Lower lobe of right lung (tissue), 2 donors: ENCODE measurements around the gene RPS6KA2. TPM values are rescaled to one million over a fixed set of nuclear protein-coding genes. Genes with fewer than 3 reads are reported as not detected.
A peak's percentile ranks its signal among the peaks of the same experiment; 100 is the strongest.

ENCODE experiments used
- ATAC-seq, 2 donors: fragments of 200-7000 bp; cut with Tn5 transposase; one replicate each; pipeline ENCODE4 v1.9.1; 2020 to 2022; ENCODE audit warnings: mild to moderate bottlenecking in 2 of 2, moderate library complexity in 2 of 2
- DNase-seq: peaks from one replicate; pipeline ENCODE4 v3.0.0-alpha.2; 2020
- H3K27ac ChIP-seq: fragments of 200-600 bp; one replicate; pipeline ENCODE4 v1.8.0; 2022
- H3K27me3 ChIP-seq: fragments of 200-600 bp; one replicate; pipeline ENCODE4 v1.8.0; 2022; ENCODE audit warnings: low read depth
- H3K36me3 ChIP-seq: fragments of 200-600 bp; one replicate; pipeline ENCODE4 v1.8.0; 2022; ENCODE audit warnings: mild to moderate bottlenecking
- H3K4me1 ChIP-seq: fragments of 200-600 bp; one replicate; pipeline ENCODE4 v1.8.0; 2022
- H3K4me3 ChIP-seq: fragments of 200-600 bp; one replicate; pipeline ENCODE4 v1.8.0; 2022; ENCODE audit warnings: mild to moderate bottlenecking
- H3K9me3 ChIP-seq: fragments of 200-600 bp; one replicate; pipeline ENCODE4 v1.8.0; 2022
- intact Hi-C: fragments of 100-400 bp; cut with DNase I; formaldehyde crosslinking; loops from one replicate; pipeline ENCODE4 v1.11.0; 2022
- total RNA-seq: library from RNA; stranded (reverse); fragmentation: NEBNext Ultra II Directional; extraction: Animal tissue kit (Norgen Biotek cat#: 25700); gene quantifications from one replicate; pipeline ENCODE4 v1.2.1, GENCODE V29; 2021
- TF ChIP-seq, protein P1 (sequence below): fragments of 200-600 bp; IDR thresholded peaks from one replicate; pipeline ENCODE4 v1.8.0; 2022; ENCODE audit warnings: antibody characterized with exemption, mild to moderate bottlenecking
- donor health status: DM: no; HTN: yes; CAD: no; lungs with severe emphysema.

RPS6KA2 gene
- total RNA-seq, 1 donor from 2014 or later = 102 TPM

DNA sequence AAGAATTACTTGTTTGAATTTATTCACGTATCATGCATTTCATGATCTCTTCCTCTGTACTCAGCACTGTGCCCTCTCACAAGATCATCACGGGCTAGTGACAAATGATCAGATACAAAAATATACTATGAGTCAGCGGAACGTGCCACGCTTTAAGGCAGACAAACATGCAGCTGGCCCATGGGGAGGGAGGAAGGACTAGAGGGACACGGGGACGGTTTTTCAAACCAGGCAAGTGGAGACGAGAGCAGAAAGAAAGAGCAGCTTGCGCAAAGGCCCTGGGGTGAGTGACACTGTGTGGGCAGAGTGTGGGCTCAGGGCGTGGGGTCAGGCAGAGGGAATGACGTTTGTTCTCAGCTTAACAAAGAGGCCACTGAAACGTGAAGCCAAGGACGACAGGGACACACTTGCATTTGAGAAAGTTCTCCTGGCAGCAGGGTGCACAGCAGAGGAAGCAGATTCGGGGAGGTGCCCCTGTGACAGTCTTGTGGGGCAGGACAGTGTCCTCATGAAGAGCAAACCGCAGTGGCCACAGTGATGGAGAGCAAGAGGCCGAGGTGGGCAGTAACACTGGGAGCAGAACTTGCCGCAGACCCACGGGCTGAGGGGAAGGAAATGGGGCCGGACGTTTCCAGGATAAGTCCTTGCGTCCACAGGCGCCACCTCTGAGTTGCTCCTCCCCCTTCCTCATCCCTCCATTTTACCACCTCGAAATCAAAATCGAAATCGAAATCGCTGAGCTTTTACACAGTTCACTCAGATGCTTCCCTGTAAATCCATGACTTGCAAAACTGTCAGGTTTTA is 6.9 kb upstream of the RPS6KA2 start:
- no peaks in the 10 kb centered on the region for H3K9me3 ChIP-seq
- TF ChIP-seq, protein P1, sequence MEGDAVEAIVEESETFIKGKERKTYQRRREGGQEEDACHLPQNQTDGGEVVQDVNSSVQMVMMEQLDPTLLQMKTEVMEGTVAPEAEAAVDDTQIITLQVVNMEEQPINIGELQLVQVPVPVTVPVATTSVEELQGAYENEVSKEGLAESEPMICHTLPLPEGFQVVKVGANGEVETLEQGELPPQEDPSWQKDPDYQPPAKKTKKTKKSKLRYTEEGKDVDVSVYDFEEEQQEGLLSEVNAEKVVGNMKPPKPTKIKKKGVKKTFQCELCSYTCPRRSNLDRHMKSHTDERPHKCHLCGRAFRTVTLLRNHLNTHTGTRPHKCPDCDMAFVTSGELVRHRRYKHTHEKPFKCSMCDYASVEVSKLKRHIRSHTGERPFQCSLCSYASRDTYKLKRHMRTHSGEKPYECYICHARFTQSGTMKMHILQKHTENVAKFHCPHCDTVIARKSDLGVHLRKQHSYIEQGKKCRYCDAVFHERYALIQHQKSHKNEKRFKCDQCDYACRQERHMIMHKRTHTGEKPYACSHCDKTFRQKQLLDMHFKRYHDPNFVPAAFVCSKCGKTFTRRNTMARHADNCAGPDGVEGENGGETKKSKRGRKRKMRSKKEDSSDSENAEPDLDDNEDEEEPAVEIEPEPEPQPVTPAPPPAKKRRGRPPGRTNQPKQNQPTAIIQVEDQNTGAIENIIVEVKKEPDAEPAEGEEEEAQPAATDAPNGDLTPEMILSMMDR = no peak
- DNase-seq (peak; percentile 72), ATAC-seq (peak; percentile 60 to 78)
- intact Hi-C loops = no loop called here
- H3K4me3 ChIP-seq = no peak overlapping the region
- peaks cover 31% of the 10 kb centered on the region for H3K4me1 ChIP-seq
- H3K27me3 ChIP-seq = no peaks in the 10 kb centered on the region
- H3K36me3 ChIP-seq = no peaks in the 10 kb centered on the region
- peak overlapping the region; percentile 56 for H3K27ac ChIP-seq

DNA sequence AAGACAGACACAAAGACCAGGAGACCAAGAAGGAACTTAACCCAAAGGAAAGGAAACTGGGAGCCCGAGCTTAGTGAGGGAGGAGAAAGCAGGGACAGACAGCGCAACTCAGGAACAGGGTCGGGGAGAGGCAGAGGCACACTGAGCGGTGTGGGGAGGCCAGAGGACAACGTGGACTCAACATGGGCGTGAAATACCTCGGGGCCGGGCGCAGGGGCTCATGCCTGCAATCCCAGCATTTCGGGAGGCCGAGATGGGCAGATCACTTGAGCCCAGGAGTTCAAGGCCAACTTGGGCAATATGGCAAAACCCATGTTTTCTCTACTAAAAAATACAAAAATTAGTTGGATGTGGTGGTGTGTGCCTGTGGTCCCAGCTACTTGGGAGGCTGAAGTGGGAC is 5.7 kb upstream of the RPS6KA2 start:
- TF ChIP-seq, protein P1 = no peak
- intact Hi-C loops = no loop called here
- Histone ChIP-seq H3K4me3 (no peak overlapping the region), H3K9me3 (no peaks in the 10 kb centered on the region), H3K27ac (no peak overlapping the region), H3K4me1 (peaks cover 38% of the 10 kb centered on the region), H3K27me3 (no peaks in the 10 kb centered on the region), H3K36me3 (no peaks in the 10 kb centered on the region)
- no peak for DNase-seq
- ATAC-seq = no peak

DNA sequence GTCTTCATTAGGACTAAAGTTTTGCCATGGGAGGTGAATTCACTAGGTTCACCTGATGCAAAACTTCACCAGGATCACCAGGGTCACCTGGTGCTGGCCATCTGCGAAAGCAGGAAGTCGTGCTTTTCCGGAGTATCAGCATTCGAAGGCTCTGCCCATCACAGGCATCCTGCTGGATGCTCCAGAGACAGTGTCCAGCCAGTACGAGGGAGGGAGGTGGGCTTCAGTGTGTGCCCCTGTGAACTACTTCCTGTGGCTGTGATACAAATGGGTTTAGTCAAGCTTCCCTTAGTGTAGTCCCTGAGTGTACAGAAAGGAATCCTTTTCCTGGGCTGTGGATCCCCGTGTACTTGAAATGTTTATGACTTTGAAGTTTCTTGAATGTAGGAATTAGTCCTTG is 3.4 kb upstream of the RPS6KA2 start:
- Histone ChIP-seq H3K27ac (no peak overlapping the region), H3K9me3 (no peaks in the 10 kb centered on the region), H3K4me1 (peaks cover 26% of the 10 kb centered on the region), H3K27me3 (no peaks in the 10 kb centered on the region), H3K4me3 (no peak overlapping the region), H3K36me3 (no peaks in the 10 kb centered on the region)
- DNase-seq = no peak
- TF ChIP-seq, protein P1 = no peak
- ATAC-seq = no peak
- intact Hi-C loops = no loop called here

DNA sequence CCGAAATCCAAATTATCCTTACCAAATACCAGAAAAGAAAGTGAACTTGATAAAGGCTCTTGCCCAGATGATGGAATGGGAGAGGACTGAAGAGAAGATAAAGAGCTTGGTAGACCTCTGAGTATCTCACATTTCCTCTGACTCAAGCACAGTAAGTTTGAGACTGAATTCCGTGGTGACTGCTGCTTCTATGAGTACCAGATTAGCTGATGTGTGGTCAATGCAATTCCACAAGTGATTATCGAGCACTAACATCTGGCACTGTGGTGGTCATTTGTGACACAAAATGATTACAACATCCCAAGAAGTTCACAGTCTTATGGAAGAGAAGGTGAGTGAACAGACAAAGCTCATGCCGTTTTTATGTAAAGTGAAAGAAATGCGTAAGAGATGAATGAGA is 2.6 kb upstream of the RPS6KA2 start:
- Histone ChIP-seq H3K27ac (no peak overlapping the region), H3K4me1 (peaks cover 32% of the 10 kb centered on the region), H3K27me3 (no peaks in the 10 kb centered on the region), H3K9me3 (no peaks in the 10 kb centered on the region), H3K36me3 (no peaks in the 10 kb centered on the region), H3K4me3 (no peak overlapping the region)
- intact Hi-C loops = loop anchor here (10.0 kb wide), 1 partner anchor 75 kb away; no protein-coding TSS in a partner anchor
- TF ChIP-seq, protein P1 = no peak
- DNase-seq = no peak
- ATAC-seq = no peak

DNA sequence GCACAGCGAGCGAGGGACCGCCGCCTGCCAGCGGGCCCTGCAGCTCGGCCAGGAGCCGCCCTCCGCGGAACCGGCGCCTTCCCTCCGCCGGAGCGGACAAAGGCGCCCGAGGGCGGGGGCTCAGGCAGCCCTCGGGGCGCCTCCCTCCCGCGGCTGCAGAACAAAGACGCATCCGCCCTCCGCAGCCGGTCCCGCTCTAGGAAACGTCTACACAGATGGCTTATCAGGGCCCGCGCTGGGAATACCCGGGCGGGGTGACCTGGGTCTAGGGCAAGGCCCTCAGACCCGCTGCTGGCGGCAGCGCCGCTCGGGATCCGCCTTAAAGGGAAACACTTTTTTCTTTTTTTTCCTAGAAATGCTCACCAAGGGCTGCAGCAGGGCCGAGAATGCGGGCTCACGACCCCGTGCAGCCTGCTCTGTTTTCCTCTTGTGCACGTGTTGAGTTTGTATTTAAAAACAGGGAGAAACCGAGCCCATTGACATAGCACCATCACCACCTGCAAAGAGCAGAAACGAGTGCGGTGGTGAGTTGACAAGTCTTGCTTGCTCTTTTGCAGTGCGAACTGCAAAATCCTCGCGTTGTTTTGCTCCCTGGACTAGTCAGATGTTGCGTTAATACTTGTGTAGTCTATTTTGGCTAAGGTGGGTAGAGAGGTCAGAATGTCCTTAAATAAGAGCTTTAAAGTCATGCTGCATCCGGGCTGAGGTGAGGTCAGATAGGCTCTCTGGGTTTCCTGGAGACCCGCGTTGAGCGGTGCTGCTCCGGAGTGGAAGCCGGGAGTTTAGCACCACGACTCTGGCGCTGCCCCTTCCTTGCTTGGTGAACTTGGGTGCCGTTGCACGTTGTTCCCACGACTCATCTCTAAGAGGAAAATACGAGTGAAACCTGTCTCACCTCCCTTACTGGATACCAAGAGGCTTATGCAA is 1.1 kb upstream of the RPS6KA2 start:
- TF ChIP-seq, protein P1 = no peak
- ATAC-seq (peak; percentile 38 to 49), DNase-seq (peak; percentile 86)
- intact Hi-C loops = loop anchor here (10.0 kb wide), 1 partner anchor 73 kb away; no protein-coding TSS in a partner anchor
- Histone ChIP-seq H3K4me1 (peaks cover 42% of the 10 kb centered on the region), H3K27ac (peak overlapping the region; percentile 92), H3K4me3 (peak overlapping the region; percentile 61), H3K36me3 (no peaks in the 10 kb centered on the region), H3K27me3 (no peaks in the 10 kb centered on the region), H3K9me3 (no peaks in the 10 kb centered on the region)
